SKM-1 (cell line): ENCODE measurements around the gene RASGRF1.

Source experiments
- DNase-seq: peaks from one replicate; lab custom pipeline; 2025; ENCODE audit not compliant: unreplicated experiment; lab: John Stamatoyannopoulos, UW

The RASGRF1 gene

DNA sequence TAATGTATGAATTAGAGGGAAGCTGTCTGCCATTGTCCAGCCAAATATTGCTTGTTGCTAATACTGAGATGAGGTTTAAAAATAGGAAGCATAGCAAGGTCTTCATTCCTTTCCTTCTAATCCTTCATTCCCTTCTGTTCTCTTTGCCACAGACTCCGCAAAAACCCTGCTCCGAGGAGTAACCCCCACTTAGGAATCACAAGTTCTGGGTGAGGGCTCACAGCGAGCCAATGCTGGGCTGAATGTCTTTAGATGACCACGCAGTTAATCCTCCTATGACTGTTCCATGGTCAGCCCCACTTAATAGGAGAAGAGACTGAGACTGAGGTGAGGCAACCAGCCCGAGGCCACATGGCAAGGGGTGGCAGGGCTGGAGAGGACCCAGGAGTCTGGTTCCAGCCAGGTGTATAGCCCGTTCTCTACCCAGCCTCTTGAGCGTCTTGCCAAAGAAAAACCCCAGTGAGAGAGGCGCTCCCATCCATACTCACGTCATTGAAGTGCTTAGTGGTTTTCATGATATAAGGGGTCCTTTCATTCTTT is 100.8 kb downstream of the RASGRF1 start:
- no peak for DNase-seq

DNA sequence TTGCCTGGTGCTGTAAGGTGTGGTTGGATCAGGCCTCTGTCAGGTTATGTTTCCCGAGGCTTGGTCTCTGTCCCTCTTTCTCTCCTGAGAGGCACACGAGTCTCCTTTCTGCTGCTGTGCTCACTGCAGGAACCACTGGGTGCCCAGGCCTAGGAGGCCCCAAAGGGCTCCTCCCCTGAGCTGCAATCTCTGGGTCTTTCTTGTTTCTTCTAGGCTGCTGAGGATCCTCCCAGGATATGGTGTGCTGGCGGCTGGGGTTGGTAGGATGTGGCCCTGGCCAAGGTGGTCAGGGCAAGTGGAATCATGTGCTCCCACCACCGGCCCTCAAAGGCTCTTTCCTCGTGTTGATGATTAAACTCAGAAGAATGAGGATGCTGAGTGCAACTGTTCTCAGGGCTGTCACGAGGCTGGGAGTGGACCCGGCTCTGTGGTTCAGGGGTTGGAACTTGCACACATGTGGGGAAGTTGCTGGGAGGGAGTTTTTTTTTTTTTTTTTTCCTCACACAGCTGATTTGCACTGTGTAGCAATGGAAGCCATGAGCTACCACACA is 102.1 kb downstream of the RASGRF1 start:
- DNase-seq = peak; percentile 53

DNA sequence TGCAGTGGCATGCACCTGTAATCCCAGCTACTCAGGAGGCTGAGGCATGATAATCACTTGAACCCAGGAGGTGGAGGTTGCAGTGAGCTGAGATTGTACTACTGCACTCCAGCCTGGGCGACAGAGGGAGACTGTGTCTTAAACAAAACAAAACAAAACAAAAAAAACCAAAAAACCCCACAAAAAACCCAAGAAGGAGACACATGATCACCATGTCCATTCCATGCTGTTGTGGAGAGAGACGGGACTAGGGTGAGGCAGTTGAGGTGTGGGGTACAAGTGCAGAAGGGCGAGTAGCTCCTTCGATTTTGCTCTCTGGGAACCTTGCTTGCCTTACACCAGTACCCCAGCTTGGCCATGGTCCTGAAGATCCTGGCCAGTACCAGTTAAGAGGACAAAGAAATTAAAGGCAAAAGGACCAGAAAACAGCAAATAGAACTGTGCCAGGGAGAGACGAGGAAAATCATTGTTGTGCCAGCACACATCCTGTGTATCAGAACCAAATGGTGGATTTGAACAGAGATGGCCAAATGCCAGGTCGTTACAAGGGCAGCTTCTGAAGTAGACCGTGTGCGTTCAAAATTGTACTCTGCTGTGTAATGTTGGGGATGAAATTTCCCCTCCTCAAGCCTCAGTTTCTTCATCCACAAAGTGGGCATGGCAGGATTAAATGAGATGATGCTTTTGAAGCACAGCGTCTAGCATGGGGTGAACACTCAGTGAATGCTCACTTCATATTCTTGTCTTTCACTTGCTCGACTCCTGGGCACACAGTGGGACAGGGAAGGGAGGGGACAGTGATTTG is 102.8 kb downstream of the RASGRF1 start:
- DNase-seq = no peak

DNA sequence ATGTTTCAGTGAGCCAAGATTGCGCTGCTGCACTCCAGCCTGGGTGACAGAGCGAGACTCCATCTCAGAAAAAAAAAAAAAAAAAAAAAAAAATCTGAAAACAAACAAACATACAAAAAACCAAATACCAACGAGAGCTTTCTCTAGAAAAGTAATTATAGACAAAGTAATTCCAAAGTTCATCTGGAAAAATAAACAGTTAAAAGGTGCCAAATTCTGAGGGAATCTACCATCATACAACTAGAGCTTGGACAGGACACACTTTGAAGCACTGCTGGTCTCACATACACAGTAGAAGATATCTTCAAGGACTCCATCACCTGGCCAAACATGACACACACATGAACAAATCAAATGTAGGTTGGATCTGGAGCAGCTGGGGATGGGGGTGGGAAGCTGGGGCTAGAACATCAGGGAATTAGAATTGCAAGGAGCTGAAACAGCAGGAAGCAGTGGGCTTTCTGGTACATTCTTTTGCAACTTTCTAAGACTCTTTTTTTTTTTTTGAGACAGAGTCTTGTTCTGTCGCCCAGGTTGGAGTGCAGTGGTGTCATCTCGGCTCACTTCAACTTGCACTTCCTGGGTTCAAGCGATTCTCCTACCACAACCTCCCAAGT is 104.6 kb downstream of the RASGRF1 start:
- no peak for DNase-seq

DNA sequence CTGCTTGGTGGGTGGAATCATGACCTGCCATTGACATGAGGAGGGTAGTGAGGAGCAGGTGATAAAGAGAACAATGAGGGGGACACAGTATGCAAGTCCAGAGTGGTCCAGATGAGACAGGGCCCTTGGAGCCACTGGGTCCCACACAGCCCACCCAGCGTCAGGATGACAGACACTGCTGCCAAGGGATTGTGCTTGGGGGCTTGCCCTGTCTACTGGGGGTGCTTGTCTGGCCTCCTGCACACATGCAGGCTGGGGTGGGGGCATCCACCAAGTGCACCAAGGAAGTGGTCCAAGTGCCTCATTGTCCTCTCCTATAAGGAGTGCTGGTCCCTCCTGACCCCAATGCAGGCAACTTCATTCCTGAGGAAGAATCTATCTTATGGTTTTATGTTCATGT is 106.5 kb downstream of the RASGRF1 start:
- DNase-seq = no peak

DNA sequence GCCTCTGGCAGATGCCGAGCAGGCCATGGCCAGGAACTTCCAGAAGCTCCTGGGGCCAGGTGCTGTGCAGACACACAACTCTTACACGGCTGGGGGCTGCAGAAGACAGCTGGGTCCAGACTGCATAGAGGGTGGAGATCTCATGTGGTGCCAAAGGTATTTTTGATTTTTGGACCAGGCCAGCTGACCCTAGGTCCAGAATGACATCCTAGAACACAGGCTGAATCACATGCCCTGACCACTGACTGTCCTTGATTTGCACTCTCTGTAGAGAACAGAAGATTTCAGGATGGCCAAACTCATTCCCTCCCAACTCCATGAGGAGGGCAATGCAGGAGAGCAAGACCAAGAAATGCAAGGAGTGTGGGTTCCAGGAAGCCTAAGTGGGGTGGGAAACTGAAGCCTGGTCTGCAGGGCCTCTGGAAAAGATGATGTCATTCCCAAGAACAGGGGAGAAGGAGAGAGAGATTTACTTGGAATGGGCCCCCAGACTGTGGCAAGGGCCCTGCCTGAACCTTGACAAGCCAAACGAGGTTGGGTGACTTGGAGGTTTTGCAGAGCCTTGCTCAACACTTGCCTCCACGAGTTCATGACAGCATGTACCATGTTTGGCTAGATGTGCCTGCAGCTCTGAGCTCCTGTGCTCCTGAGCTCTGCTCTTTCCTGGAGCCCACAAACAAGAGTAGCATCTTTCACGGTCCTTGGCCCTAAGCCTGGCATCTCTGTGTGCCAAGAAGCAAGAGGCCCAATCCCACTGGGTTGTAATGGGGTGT is 107.2 kb downstream of the RASGRF1 start:
- DNase-seq = no peak

DNA sequence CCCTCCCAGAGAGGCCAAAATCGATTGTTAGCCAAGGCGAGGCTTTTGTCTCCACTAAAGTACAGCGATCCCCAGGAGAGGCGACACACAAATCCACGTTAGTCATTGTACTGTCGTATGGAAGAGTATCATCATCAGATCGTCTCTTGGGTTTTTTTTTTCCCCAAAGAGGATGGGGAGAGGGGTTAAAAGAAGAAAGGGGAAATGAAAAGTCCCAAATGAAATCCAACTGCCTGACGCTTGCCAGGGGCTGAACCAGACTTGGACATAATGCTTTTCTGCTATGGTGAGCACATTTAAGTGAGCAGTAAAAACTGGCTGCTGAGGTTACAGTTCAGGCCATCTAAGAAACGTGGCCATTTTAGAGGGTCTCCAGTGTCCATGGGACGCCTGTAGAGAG is 107.8 kb downstream of the RASGRF1 start:
- DNase-seq = no peak

DNA sequence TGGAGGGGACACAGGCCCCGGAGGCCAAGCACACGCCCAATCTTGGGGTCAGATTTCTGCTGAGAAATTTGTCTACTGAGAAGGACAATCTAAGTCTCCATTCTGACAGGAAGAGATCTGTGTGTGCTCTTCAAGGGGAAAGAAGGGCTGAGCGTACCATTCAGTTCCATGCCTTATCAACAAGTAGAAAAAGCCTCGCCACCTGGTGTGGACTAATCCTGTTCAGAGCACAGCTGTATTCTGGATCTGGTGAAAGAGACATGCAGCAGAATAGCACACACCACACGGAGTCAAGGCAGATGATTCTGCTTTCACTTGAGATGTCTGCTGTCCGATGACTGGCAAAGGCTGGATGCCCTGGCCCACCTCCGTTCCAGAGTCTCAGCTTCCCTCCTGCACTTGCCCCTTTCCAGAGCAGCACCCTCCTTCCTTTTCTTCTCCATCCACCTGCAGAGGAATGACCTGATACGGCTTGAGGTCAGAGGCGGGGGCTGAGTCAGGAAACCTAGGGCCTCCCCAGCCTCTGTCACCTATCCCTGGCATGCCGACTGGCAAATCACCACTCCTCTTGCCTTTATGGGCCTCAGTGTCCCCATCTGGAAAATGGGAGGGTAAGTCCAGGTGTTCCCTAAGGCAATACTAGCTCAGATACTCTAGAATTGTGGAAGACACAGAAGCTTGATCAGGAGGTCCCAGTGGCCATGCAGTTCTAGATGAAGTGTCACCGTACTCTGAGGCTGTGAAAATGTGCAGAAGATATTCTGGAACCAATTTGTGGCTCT is 108.9 kb downstream of the RASGRF1 start:
- no peak for DNase-seq

DNA sequence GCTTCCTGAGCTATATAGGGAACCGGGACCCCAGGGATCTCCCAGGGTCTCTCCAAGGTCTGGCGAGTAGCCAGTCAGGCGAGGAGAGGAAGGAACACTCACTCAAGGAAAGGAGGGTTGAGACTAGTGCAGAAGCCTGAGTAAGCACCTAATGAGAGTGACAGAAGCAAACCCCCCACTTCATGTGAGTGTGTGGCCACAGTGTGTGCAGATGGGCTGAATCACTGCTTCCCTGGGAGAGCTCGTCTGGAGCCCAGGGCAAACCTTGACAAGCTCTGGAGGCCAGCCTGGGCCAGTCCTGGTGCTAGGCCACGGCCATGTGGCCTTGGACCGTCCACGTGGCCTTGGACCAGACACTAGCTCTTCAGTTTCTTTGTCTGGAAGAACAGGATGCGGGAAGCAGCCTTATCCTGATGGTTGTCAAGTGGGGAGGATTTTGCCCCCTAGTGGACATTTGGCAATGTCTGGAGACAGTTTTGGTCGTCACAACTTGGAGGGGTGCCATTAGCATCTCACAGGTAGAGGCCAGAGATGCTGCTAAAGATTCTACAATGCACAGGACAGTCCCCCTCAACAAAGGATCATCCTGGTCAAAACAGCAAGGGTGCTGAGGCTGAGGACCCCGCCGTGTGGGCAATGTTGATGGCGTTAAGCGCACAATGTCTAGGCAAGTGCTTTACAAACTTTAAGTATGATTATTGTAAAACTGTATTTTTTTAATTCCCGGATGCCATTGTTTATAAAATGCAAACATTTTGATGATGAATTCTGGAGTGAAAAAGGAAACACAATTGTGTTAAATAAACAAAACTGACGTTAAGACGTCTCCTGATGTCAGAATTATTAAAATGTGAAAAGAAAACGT is 110.9 kb downstream of the RASGRF1 start:
- DNase-seq = peak; percentile 23

DNA sequence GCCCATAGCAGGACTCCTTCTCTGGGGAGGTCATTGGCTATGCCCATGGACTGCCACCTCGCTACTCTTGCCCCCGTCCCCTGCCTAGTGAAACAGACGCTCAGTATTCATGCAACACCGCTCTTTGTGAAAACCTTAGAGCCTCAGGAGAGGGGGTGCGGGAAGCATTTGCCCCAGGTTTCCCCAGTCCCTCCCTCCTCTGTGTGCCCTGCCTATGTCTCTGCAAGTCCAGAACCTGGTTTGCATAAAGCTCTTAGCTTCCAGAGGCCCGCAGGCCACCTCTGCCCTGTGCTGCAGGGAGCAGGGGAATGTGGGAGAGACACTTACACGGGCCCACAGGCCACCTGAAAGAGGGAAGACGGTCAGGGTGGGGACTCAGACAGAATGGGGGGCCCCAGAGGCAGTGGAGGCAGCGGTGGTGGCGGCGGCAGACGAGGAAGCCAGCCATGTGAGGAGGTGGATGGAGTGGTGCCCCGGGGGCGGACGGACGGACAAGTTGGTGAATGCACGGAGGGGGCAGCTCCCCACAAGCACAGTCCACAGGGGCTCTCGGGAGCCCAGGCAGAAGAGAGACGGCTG is 111.9 kb downstream of the RASGRF1 start:
- no peak for DNase-seq

DNA sequence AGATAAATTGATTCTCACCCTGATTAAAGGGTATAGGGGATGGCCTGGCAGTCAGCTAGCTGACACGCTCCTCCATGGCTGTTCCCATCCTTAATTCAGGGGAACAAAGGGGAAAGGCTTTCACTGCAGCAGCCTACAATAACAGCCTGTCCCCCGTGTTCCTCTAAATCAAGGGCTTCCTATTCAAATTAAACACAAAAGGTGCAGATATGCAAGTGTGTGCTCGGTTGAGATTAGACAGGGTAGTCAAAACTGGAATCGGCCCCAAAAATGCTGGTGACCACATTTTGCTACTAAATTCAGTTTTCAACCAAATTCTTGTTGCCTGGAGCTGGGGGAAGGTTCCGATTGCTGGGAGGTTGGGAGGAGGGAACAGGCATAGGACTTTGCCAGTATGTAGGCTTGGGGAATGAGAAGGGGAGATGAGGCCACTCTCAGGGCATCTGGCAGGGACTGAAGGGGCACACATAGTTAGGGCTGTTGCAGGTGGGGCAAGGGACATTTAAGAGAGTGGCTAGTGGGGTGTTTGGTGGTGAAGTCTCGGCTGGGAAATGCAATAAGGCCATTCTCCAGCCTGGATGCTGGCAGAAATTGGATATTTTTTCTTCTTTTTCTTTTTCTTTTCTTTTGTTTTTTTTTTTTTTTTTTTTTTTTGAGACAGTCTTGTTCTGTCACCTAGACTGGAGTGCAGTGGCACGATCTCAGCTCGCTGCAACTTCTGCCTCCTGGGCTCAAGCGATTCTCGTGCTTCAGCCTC is 112.8 kb downstream of the RASGRF1 start:
- DNase-seq = no peak

DNA sequence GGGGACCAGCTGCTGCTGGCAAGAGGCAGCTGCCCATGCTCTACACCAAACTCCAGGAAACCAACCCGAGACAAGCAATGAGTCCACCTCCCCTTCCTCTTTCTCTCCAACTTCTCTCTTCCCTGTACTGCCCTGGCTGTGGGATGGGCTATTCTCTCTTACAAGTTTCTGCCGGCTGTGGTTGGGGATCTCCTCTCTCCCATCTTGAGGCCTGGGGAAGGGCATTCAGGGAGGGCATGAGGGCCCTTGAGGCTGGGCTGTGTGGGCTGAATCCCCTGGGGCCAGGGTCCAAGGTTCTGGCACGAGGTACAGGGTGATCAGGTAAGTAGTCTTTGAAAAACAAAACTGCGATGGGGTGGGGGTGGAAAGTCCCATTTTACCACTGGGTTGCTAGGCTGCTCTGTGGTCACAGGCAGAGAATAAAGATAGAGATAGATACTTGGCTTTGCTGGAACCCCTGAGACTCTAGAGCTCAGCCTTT is 113.4 kb downstream of the RASGRF1 start:
- DNase-seq = peak; percentile 81

DNA sequence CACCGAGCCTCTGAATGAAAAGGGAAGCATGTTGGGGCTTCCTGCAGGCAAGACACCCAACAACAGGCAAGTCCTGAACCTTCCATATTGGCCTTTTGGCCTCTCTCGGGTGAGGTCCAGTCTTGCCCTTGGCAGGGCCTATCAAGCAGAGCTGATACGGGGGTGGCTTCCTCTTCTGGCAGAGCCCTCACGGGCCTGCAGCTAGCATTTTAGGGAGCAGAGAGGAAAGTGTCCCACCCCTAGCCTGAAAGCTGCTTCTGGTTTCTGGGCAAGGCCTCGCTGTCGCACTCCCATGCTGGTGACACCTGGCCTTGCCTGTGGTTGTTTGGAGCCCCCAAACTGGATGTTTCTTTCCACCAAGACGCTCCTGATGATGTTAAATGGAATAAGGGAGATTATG is 113.9 kb downstream of the RASGRF1 start:
- DNase-seq = no peak

DNA sequence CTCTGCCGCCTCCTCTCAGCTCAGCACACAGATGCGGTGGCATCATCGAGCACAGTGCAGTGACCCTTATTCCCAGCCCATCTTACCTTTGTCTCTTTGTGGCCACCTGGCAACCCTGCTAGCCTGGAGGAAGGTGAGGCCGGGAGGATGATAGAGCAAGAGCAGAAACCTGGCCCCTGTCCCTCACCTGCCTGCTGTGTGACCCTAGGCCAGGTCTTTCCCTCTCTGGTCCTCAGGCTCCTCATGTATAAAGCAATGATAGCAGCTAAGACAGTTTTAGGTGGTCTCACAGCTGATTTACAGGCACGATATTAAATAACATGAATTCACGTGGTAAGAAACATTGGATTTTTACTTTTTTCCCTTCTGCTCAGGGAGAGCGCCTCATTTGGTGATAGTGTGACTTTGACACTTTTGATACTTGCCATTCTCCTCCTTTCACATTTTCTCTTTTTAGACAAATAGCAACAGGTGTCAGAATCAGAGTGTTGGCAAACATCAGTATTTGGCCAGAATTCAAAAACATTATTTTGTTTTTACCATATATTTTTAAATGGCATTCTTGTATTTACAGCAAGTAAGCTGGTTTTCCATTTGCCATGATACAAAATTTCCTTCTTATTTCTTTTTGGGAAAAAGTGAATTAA is 116.2 kb downstream of the RASGRF1 start:
- DNase-seq = no peak

DNA sequence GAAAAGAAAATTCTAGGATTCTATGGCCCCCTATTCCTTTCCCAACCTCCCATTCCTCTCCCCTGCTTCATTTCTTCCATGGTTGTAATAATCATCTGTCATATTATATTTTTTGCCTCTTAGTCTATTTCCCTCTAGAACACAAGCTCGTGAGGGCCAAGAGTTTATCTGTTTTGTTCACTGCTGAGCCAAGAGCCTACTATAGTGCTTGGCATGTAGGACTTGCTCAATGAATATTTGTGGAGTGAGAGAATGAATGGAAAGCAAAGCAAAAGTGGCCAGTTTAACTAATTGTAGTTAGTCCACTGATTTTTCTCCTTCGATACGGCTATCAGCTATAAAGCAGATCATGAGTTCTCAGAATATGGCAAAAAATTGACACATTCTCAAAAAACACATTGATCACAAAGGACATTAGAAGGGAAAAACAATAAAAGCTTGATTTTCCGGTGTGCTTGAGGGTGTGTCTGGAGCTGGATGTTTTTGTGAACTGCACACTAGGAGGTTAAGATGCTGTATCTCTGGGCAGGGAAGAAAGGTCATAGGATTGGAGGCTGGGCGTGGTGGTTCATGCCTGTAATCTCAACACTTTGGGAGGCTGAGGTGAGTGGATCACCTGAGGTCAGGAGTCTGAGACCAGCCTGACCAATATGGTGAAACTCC is 120.8 kb downstream of the RASGRF1 start:
- no peak for DNase-seq

DNA sequence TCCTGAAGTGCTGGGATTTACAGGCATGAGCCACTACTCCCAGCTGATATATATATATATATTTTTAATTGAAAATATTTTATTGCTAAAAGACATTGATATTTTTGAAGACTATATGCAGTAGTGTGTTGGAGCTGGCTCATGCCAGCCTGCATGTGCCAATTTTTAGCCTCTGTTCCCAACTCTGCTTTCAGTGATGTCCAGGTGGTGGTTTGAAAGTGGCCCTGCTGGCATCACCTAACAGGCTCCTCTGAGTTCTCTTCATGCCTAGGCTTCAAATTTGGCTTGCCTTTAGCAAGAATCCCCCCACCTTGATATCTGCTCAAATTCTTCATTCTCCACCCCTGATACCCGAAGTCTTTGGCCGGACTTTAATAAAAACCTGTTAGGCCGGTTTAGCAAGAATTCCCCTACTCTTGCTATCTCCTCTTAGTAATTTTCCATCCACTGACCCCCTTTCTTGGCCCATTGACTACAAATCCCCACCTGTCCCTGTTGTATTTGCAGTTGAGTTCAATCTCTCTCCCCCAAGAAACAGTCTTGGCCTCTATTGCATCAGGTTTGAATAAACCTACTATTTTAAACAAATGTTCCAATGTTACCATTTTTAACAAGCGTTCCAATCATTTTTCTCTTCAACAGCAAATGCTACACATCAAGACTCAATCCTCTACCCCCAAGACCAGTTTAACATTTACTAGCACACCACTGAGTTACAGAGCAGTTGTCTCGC is 121.9 kb downstream of the RASGRF1 start:
- no peak for DNase-seq

DNA sequence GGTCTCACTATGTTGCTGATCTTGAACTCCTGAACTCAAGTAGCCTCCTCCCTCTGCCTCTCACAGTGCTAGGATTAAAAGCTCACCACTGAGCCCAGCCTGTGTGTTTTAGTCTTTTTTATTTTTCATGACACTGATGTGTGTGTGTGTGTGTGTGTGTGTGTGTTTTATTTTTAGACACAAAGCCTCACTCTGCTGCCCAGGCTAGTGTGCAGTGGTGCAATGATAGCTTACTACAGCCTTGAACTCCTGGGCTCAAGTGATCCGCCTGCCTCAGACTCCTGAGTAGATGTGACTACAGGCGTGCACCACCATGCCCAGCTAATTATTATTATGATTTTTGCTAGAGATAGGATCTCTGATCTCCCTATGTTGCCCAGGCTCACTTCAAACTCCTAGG is 122.5 kb downstream of the RASGRF1 start:
- no peak for DNase-seq
